ENCODE data around the gene ATG9B. TPM values are rescaled to one million over a fixed set of nuclear protein-coding genes. Genes with fewer than 3 reads are reported as not detected.

ATG9B gene
- total and polyA plus RNA-seq, 2 donors (not counting 3 experiments of a cell fraction or from before 2014, with no cell fraction given), result 0.04 TPM; not detected in 1

- H4K20me1 ChIP-seq (replicated peaks; ENCODE audit: control insufficient read depth, extremely low read depth, insufficient read depth, low read length), result no peaks in the 10 kb centered on the region
- no peak for DNase-seq (ENCODE audit: low read depth, low spot score)
- no peak overlapping the region for H3K9ac ChIP-seq (replicated peaks; ENCODE audit: extremely low read depth, insufficient read depth, low read length)
- dilution Hi-C loops (cut with MboI; ENCODE audit: extremely low pct_ligation_motif_present, low sequenced_read_pairs), result no loop called here
- intact Hi-C loops (cut with micrococcal nuclease), result no loop called here
- H3K79me2 ChIP-seq (ENCODE audit: control insufficient read depth, insufficient read depth, low read length), result no peaks in the 10 kb centered on the region
- no peak overlapping the region for H3K27ac ChIP-seq (ENCODE audit: insufficient read depth, low read depth, low read length)
- no peak for FAIRE-seq
- H3K4me3 ChIP-seq (replicated peaks in 1 of 3; ENCODE audit: insufficient read depth in 1 of 3, low read depth in 1 of 3, low read length in 3 of 3), result no peak overlapping the region
- no peak overlapping the region for H3K4me2 ChIP-seq (ENCODE audit: insufficient read depth, low read length)
- POLR2A ChIA-PET, result no interaction called here
- no peak for TF ChIP-seq GATA2 (IDR thresholded peaks at IDR 0.05; ENCODE audit: insufficient read depth, insufficient read length, low read depth, low read length)
- no peak for TF ChIP-seq MYC (IDR thresholded peaks at IDR 0.05; ENCODE audit: low read depth, low read length)
- no peak for TF ChIP-seq JUN (IDR thresholded peaks at IDR 0.05; ENCODE audit: borderline replicate concordance, insufficient read depth, insufficient read length, low read depth)
- no peak for TF ChIP-seq POLR2A (IDR thresholded peaks at IDR 0.05; ENCODE audit: low read depth, low read length)
- TF ChIP-seq FOS (IDR thresholded peaks at IDR 0.05; ENCODE audit: borderline replicate concordance, insufficient read depth, low read length), result no peak
- no peak for TF ChIP-seq EZH2 (IDR thresholded peaks at IDR 0.05; ENCODE audit: borderline replicate concordance, low read depth, low read length, severe bottlenecking)
- TF ChIP-seq POLR2AphosphoS5 (IDR thresholded peaks at IDR 0.05; ENCODE audit: insufficient read depth, low read depth, low read length), result no peak
- TF ChIP-seq CTCF (IDR thresholded peaks at IDR 0.05; ENCODE audit: extremely low read depth in 1 of 2, insufficient read depth in 1 of 2, low read depth in 1 of 2, low read length in 2 of 2), result no peak
- no peak for TF ChIP-seq MAX (IDR thresholded peaks at IDR 0.05; ENCODE audit: insufficient read depth, insufficient read length)
- no peaks in the 10 kb centered on the region for H3K9me3 ChIP-seq (replicated peaks; ENCODE audit: control insufficient read depth, insufficient read depth, low read length)
- CTCF ChIA-PET, result interaction anchor here (1.0 to 3.2 kb wide), 7 partner anchors 19 to 159 kb away, joined by 3 to 26 read pairs (median 8); no protein-coding TSS in a partner anchor
- no peaks in the 10 kb centered on the region for H3K4me1 ChIP-seq (ENCODE audit: control insufficient read depth, extremely low read depth, insufficient read depth, low read length)
- H3K9me1 ChIP-seq (replicated peaks; ENCODE audit: control insufficient read depth, extremely low read depth, insufficient read depth, low read length), result no peaks in the 10 kb centered on the region
- H3K36me3 ChIP-seq (ENCODE audit: control insufficient read depth in 2 of 2, extremely low read depth in 1 of 2, insufficient read depth in 2 of 2, low read length in 2 of 2), result no peaks in the 10 kb centered on the region
- H3K27me3 ChIP-seq (ENCODE audit: control insufficient read depth in 2 of 2, insufficient read depth in 2 of 2, low read length in 2 of 2), result peaks cover 7 to 19% of the 10 kb centered on the region in 2 experiments
- no peak overlapping the region for H2AFZ ChIP-seq (ENCODE audit: low read depth, low read length)
- no TSS peak for BruUV-seq (replicated peaks)
Observed at GRCh38 chr7:150965273-150965830, 58.9 kb downstream of the ATG9B start.

Other genes starting within 250 kb of the ATG9B start
- not detected in 2 replicates for gene TMEM176B, start 224.1 kb downstream of the ATG9B start, total RNA-seq
- 0.13 and 0.23 TPM in 2 replicates for gene TMEM176B, start 224.1 kb downstream of the ATG9B start, polyA plus RNA-seq
- not detected in 2 replicates for gene TMEM176A, start 223.7 kb downstream of the ATG9B start, total RNA-seq
- not detected in 2 replicates for gene TMEM176A, start 223.7 kb downstream of the ATG9B start, polyA plus RNA-seq
- gene AOC1, start 172.0 kb downstream of the ATG9B start, total RNA-seq, result not detected in 2 replicates
- not detected in 2 replicates for gene AOC1, start 172.0 kb downstream of the ATG9B start, polyA plus RNA-seq
- 0.09 TPM in 1 of 2 replicates, not detected in the other for gene KCNH2, start 46.2 kb downstream of the ATG9B start, total RNA-seq
- 0.03 and 0.10 TPM in 2 replicates for gene KCNH2, start 46.2 kb downstream of the ATG9B start, polyA plus RNA-seq
- gene NOS3, start 33.5 kb downstream of the ATG9B start, total RNA-seq, result 51.4 and 82.8 TPM in 2 replicates
- 95.1 and 120 TPM in 2 replicates for gene NOS3, start 33.5 kb downstream of the ATG9B start, polyA plus RNA-seq
- 46.3 and 48.5 TPM in 2 replicates for gene ABCB8, start 4.0 kb upstream of the ATG9B start, total RNA-seq
- 38.0 and 43.2 TPM in 2 replicates for gene ABCB8, start 4.0 kb upstream of the ATG9B start, polyA plus RNA-seq
- 0.69 and 1.4 TPM in 2 replicates for gene ASIC3, start 24.0 kb upstream of the ATG9B start, total RNA-seq
- 0.70 and 1.1 TPM in 2 replicates for gene ASIC3, start 24.0 kb upstream of the ATG9B start, polyA plus RNA-seq
- gene CDK5, start 33.4 kb upstream of the ATG9B start, total RNA-seq, result 16.5 and 17.7 TPM in 2 replicates
- gene CDK5, start 33.4 kb upstream of the ATG9B start, polyA plus RNA-seq, result 38.2 and 38.3 TPM in 2 replicates
- 172 and 187 TPM in 2 replicates for gene SLC4A2, start 35.1 kb upstream of the ATG9B start, total RNA-seq
- gene SLC4A2, start 35.1 kb upstream of the ATG9B start, polyA plus RNA-seq, result 108 and 120 TPM in 2 replicates
- 71.6 and 73.3 TPM in 2 replicates for gene FASTK, start 56.3 kb upstream of the ATG9B start, total RNA-seq
- 113 and 137 TPM in 2 replicates for gene FASTK, start 56.3 kb upstream of the ATG9B start, polyA plus RNA-seq
- gene TMUB1, start 59.0 kb upstream of the ATG9B start, total RNA-seq, result 36.7 and 41.3 TPM in 2 replicates
- 45.3 and 66.0 TPM in 2 replicates for gene TMUB1, start 59.0 kb upstream of the ATG9B start, polyA plus RNA-seq
- 171 and 173 TPM in 2 replicates for gene AGAP3, start 62.0 kb upstream of the ATG9B start, total RNA-seq
- 174 and 240 TPM in 2 replicates for gene AGAP3, start 62.0 kb upstream of the ATG9B start, polyA plus RNA-seq
- gene GBX1, start 143.2 kb upstream of the ATG9B start, total RNA-seq, result not detected in 2 replicates
- not detected in 2 replicates for gene GBX1, start 143.2 kb upstream of the ATG9B start, polyA plus RNA-seq
- gene ASB10, start 162.8 kb upstream of the ATG9B start, total RNA-seq, result not detected in 2 replicates
- not detected in 2 replicates for gene ASB10, start 162.8 kb upstream of the ATG9B start, polyA plus RNA-seq
- gene H2BK1, start 186.0 kb upstream of the ATG9B start, total RNA-seq, result not detected in 2 replicates
- not detected in 2 replicates for gene H2BK1, start 186.0 kb upstream of the ATG9B start, polyA plus RNA-seq
- 56.7 and 61.6 TPM in 2 replicates for gene ABCF2, start 202.7 kb upstream of the ATG9B start, total RNA-seq
- 43.0 and 45.3 TPM in 2 replicates for gene ABCF2, start 202.7 kb upstream of the ATG9B start, polyA plus RNA-seq
- gene CHPF2, start 208.0 kb upstream of the ATG9B start, total RNA-seq, result 73.0 and 75.0 TPM in 2 replicates
- 72.8 and 95.3 TPM in 2 replicates for gene CHPF2, start 208.0 kb upstream of the ATG9B start, polyA plus RNA-seq
- gene SMARCD3, start 224.2 kb upstream of the ATG9B start, total RNA-seq, result 5.9 and 6.1 TPM in 2 replicates
- 8.5 and 10.5 TPM in 2 replicates for gene SMARCD3, start 224.2 kb upstream of the ATG9B start, polyA plus RNA-seq